Panc1 (cell line): ENCODE data around the gene ADARB1.

ENCODE experiments used
- CTCF ChIP-seq: fragments of 450-650 bp; IDR thresholded peaks from 2 replicates; pipeline ENCODE4 v1.5.1; 2017; ENCODE audit warnings: mild to moderate bottlenecking
- POLR2AphosphoS5 ChIP-seq: IDR thresholded peaks from 2 replicates; pipeline ENCODE4 v1.6.1; 2012; ENCODE audit warnings: mild to moderate bottlenecking, low read depth, low read length, moderate library complexity
- TCF7L2 ChIP-seq: IDR thresholded peaks from 2 replicates; pipeline ENCODE4 v1.6.1; 2011; ENCODE audit warnings: mild to moderate bottlenecking, low read depth, low read length, inconsistent platforms
- TF ChIP-seq, protein P1 (sequence below), 2 experiments: IDR thresholded peaks; 2 replicates each; pipeline ENCODE4 v1.6.1; 2011 to 2012; ENCODE audit warnings: low read depth in 2 of 2, control low read depth in 1 of 2, low read length in 1 of 2, mild to moderate bottlenecking in 1 of 2, moderate library complexity in 1 of 2; ENCODE audit not compliant: insufficient read depth in 1 of 2

DNA sequence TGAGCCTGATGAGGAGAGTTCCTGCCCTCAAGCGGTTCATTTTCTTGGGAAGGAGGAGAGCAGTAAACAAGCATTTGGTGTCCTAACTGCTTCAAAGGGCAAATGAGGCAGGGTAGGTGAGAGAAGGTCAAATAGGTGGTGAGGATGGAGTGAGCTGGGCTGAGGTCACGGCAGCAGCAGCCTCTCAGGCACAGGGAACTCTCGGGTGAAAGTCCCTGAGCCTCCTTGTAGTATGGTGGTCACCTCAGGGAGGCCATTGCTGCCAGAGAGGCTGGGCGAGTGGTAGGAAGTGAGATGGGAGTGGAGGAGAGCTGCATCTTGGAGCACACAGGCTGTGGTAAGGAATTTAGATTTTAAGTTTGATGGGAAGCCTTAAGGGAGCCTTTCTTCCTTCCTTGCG is 4.0 kb downstream of the ADARB1 start:
- TF ChIP-seq CTCF (no peak), TCF7L2 (no peak), POLR2AphosphoS5 (no peak)
- TF ChIP-seq, protein P1, sequence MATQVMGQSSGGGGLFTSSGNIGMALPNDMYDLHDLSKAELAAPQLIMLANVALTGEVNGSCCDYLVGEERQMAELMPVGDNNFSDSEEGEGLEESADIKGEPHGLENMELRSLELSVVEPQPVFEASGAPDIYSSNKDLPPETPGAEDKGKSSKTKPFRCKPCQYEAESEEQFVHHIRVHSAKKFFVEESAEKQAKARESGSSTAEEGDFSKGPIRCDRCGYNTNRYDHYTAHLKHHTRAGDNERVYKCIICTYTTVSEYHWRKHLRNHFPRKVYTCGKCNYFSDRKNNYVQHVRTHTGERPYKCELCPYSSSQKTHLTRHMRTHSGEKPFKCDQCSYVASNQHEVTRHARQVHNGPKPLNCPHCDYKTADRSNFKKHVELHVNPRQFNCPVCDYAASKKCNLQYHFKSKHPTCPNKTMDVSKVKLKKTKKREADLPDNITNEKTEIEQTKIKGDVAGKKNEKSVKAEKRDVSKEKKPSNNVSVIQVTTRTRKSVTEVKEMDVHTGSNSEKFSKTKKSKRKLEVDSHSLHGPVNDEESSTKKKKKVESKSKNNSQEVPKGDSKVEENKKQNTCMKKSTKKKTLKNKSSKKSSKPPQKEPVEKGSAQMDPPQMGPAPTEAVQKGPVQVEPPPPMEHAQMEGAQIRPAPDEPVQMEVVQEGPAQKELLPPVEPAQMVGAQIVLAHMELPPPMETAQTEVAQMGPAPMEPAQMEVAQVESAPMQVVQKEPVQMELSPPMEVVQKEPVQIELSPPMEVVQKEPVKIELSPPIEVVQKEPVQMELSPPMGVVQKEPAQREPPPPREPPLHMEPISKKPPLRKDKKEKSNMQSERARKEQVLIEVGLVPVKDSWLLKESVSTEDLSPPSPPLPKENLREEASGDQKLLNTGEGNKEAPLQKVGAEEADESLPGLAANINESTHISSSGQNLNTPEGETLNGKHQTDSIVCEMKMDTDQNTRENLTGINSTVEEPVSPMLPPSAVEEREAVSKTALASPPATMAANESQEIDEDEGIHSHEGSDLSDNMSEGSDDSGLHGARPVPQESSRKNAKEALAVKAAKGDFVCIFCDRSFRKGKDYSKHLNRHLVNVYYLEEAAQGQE (IDR thresholded peaks at IDR 0.05; ENCODE audit: insufficient read depth in 1 of 2, low read depth in 2 of 2, low read length in 1 of 2) = no peak
